Measurements from ENCODE around the gene DSG4.

The DSG4 gene

DNA sequence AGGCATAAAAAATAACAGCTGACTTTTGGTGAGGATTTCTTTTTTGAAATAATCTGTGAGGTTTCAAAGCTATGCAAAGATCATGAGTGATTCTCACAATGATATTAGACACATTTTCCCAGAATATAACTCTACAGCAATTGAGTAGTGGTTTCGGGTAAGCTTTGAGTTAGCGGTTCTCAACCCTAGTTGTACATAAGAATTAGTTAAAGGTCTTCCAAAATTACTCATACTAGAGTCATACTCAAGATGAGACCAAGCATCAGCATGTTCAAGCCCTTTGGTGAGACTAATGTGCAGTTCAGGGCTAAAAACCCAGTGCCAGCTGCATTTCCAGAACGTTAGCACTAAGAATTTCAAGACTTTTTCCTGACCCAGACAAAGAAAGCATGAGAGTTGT is 31.1 kb downstream of the DSG4 start:
- DNase-seq (ENCODE audit: insufficient read length, low spot score) (no peak), FAIRE-seq (no peak)
- TF ChIP-seq, protein P1, sequence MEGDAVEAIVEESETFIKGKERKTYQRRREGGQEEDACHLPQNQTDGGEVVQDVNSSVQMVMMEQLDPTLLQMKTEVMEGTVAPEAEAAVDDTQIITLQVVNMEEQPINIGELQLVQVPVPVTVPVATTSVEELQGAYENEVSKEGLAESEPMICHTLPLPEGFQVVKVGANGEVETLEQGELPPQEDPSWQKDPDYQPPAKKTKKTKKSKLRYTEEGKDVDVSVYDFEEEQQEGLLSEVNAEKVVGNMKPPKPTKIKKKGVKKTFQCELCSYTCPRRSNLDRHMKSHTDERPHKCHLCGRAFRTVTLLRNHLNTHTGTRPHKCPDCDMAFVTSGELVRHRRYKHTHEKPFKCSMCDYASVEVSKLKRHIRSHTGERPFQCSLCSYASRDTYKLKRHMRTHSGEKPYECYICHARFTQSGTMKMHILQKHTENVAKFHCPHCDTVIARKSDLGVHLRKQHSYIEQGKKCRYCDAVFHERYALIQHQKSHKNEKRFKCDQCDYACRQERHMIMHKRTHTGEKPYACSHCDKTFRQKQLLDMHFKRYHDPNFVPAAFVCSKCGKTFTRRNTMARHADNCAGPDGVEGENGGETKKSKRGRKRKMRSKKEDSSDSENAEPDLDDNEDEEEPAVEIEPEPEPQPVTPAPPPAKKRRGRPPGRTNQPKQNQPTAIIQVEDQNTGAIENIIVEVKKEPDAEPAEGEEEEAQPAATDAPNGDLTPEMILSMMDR (IDR thresholded peaks at IDR 0.05; ENCODE audit: insufficient read depth, missing control alignments) = no peak

DNA sequence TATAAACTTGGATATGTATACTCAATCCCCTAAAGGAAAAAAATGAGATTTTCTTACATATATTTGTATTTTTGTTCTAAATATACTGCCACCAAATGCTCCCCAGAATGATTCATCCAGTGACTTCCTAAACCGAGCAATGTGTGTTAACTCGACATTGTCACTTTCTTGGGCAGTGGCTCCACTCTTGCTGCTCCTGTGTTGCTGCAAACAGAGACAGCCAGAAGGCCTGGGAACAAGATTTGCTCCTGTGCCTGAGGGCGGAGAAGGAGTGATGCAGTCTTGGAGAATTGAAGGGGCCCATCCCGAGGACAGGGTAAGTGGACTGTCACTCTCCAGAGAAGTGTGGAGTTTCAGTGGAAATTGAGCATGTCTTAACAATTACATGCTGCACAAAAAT is 32.7 kb downstream of the DSG4 start:
- FAIRE-seq (no peak), DNase-seq (ENCODE audit: insufficient read length, low spot score) (no peak)
- TF ChIP-seq, protein P1 (IDR thresholded peaks at IDR 0.05; ENCODE audit: insufficient read depth, missing control alignments) = no peak

DNA sequence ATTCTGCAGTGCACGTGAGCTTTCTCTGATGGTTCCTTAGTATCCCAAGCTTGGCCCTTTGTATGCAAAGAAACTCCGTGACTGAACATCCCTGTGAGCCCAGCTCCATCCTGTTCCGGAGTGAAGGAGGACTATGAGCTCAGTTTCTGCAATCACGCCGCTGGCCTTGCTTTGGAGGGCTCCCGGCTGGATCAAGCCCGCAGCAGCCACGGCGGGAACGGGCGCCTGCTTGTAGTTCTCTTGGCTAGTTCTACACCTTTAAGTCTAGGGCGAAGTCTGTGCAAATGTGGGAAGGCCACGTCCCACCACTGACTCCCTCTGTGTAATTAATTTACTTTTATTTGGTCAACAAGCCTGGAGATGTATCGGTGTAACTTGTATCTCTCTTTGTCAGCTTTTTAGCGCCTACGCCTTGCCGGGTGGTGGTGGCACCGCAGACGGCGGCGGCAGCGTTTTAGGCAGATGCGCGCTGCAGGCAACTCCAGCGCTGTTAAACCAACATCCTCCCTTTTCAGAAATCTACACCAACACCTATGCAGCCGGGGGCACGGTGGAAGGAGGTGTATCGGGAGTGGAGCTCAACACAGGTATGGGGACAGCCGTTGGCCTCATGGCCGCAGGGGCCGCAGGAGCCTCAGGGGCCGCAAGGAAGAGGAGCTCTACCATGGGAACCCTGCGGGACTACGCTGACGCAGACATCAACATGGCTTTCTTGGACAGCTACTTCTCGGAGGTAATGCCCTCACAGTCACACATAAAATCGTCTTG is 34.3 kb downstream of the DSG4 start:
- DNase-seq (ENCODE audit: insufficient read length, low spot score) (no peak), FAIRE-seq (no peak)
- TF ChIP-seq, protein P1 (IDR thresholded peaks at IDR 0.05; ENCODE audit: insufficient read depth, missing control alignments) = no peak

DNA sequence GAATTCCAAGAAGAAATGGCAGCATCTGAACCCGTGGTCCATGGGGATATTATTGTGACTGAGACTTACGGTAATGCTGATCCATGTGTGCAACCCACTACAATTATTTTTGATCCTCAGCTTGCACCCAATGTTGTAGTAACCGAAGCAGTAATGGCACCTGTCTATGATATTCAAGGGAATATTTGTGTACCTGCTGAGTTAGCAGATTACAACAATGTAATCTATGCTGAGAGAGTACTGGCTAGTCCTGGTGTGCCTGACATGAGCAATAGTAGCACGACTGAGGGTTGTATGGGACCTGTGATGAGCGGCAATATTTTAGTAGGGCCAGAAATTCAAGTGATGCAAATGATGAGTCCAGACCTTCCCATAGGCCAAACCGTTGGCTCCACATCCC is 36.6 kb downstream of the DSG4 start:
- no peak for DNase-seq (ENCODE audit: insufficient read length, low spot score)
- FAIRE-seq = no peak
- TF ChIP-seq, protein P1 (IDR thresholded peaks at IDR 0.05; ENCODE audit: insufficient read depth, missing control alignments) = no peak

DNA sequence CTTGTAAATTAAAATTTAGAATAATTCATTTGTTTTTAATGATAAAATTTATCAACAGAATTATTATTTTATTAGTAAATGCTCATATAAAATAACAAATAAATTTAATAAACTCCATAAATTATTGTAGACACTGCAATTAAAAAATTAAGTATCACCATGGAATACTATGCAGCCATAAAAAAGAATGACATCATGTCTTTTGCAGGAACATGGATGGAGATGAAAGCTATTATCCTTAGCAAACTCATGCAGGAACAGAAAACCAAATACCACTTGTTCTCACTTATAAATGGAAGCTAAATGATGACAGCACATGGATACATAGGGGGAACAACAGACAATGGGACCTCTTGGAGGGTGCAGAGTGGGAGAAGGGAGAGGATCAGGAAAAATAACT is 41.3 kb downstream of the DSG4 start:
- DNase-seq (ENCODE audit: insufficient read length, low spot score) = no peak
- TF ChIP-seq, protein P1 (IDR thresholded peaks at IDR 0.05; ENCODE audit: insufficient read depth, missing control alignments) = no peak
- no peak for FAIRE-seq

DNA sequence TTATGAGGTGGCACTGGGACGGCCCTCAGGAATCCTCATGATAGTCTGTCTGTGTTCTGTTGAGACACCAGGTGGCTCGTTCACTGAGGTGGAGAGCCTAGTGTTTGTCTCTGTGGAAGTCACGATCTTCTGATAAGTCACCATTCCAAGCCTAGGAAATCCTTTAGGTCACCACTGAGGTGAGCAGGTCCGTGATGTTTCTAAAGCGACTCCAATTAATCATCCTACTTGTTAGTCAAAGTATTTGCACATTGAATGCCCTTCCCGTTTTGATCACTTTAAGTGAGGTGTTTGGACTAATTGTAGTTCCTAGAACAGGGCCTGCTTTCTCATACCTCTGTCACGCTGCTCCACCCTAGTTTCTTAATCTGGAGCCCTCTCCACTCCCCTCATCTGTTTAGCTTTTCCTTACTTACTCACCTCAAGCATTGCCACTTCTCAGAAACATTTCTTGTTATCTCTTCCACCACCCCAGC is 42.9 kb downstream of the DSG4 start:
- TF ChIP-seq, protein P1 (IDR thresholded peaks at IDR 0.05; ENCODE audit: insufficient read depth, missing control alignments) = no peak
- no peak for FAIRE-seq
- DNase-seq (ENCODE audit: insufficient read length, low spot score) = no peak

DNA sequence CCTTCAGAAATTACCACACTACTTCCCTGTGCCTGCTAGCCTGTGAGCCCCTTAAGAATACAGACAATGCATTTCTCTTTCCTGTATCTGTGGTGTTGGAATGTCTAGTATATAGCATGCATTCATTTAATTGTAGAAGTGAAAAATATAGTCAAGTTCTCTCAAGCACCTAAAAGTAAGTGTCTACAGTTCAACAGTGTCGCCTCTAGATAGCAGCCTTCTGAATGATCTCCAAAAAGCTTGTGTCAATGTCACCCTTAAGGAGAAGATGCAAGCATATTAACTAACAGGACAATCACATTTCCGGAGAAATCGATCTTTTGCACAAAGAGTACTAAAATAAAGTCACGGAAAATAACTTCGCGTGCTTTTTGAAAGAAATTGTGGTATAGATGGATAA is 43.5 kb downstream of the DSG4 start:
- DNase-seq (ENCODE audit: insufficient read length, low spot score) (no peak), FAIRE-seq (no peak)
- TF ChIP-seq, protein P1 (IDR thresholded peaks at IDR 0.05; ENCODE audit: insufficient read depth, missing control alignments) = no peak
